OCI-LY7 (cell line): ENCODE data around the gene SEMA5A. TPM values are rescaled to one million over a fixed set of nuclear protein-coding genes. Genes with fewer than 3 reads are reported as not detected.

Source experiments
- BruUV-seq: library from RNA; stranded (reverse); fragments of 400-500 nt; replicated peaks from 2 replicates; lab custom pipeline; 2021; lab: Mats Ljungman, UMichigan
- CTCF ChIA-PET: fragments of 300-600 bp; sonication (Branson Sonifier 250); formaldehyde crosslinking; loops from one replicate; lab custom pipeline; 2022; ENCODE audit warnings: antibody characterized with exemption; ENCODE audit not compliant: unreplicated experiment; lab: Charles Lee
- POLR2A ChIA-PET: fragments of 300-600 bp; sonication (Branson Sonifier 250); formaldehyde crosslinking; loops from one replicate; lab custom pipeline; 2022; ENCODE audit warnings: antibody characterized with exemption; lab: Charles Lee
- DNase-seq: peaks from one replicate; pipeline ENCODE4 v3.0.0-alpha.2; 2015; ENCODE audit warnings: low spot score
- H2AFZ ChIP-seq: fragments of 200-600 bp; sonication (generic), shearing (Covaris generic); 2 replicates; pipeline ENCODE4 v1.6.1; 2014; ENCODE audit warnings: mild to moderate bottlenecking, antibody characterized with exemption, low read length, moderate library complexity
- H3K27ac ChIP-seq: fragments of 200-600 bp; sonication (generic); 2 replicates; pipeline ENCODE4 v1.5.1; 2014; ENCODE audit warnings: mixed run types, low read depth, mild to moderate bottlenecking, moderate library complexity, low read length, inconsistent platforms; ENCODE audit not compliant: poor library complexity, severe bottlenecking
- H3K36me3 ChIP-seq: fragments of 200-600 bp; sonication (generic); 2 replicates; pipeline ENCODE4 v1.6.1; 2014; ENCODE audit warnings: mild to moderate bottlenecking, antibody characterized with exemption, low read length, moderate library complexity, mixed read lengths; ENCODE audit not compliant: insufficient read depth
- H3K4me1 ChIP-seq: fragments of 200-600 bp; sonication (generic); 2 replicates; pipeline ENCODE4 v1.5.1; 2014; ENCODE audit warnings: mild to moderate bottlenecking, low read length; ENCODE audit not compliant: insufficient read depth, poor library complexity, severe bottlenecking
- H3K4me2 ChIP-seq: fragments of 200-600 bp; sonication (generic); 2 replicates; pipeline ENCODE4 v1.6.1; 2014; ENCODE audit warnings: mild to moderate bottlenecking, low read length
- H3K4me3 ChIP-seq: fragments of 200-600 bp; sonication (generic); 2 replicates; pipeline ENCODE4 v1.5.1; 2014; ENCODE audit warnings: mild to moderate bottlenecking, low read depth, low read length; ENCODE audit not compliant: poor library complexity, severe bottlenecking
- H3K79me2 ChIP-seq: fragments of 200-600 bp; sonication (generic); 2 replicates; pipeline ENCODE4 v1.6.1; 2016; ENCODE audit warnings: low read depth, mild to moderate bottlenecking, low read length, moderate library complexity, mixed read lengths; ENCODE audit not compliant: insufficient read depth
- H3K9me2 ChIP-seq: fragments of 200-600 bp; sonication (generic); 2 replicates; pipeline ENCODE4 v1.6.1; 2016; ENCODE audit warnings: mild to moderate bottlenecking, low read length, mixed read lengths; ENCODE audit not compliant: insufficient read depth
- H3K9me3 ChIP-seq: fragments of 200-600 bp; sonication (generic); 2 replicates; pipeline ENCODE4 v1.6.1; 2014; ENCODE audit warnings: mild to moderate bottlenecking, mixed run types, low read length, mixed read lengths
- H4K20me1 ChIP-seq: fragments of 200-600 bp; sonication (generic); 2 replicates; pipeline ENCODE4 v1.6.1; 2014; ENCODE audit warnings: mild to moderate bottlenecking, antibody characterized with exemption, low read length, moderate library complexity, mixed read lengths; ENCODE audit not compliant: insufficient read depth
- CTCF ChIP-seq: fragments of 200-600 bp; sonication (generic); conservative IDR thresholded peaks from 2 replicates; pipeline ENCODE4 v1.5.1; 2014; ENCODE audit warnings: mild to moderate bottlenecking, antibody characterized with exemption, low read length, moderate library complexity, mixed read lengths
- EZH2phosphoT487 ChIP-seq: fragments of 200-600 bp; sonication (generic); IDR thresholded peaks from 2 replicates; pipeline ENCODE4 v1.6.1; 2018; ENCODE audit warnings: low read depth, borderline replicate concordance, mild to moderate bottlenecking, mixed run types, antibody characterized with exemption, low read length, moderate library complexity, mixed read lengths
- intact Hi-C: fragments of 100-400 bp; cut with micrococcal nuclease; formaldehyde crosslinking; loops from one replicate; pipeline ENCODE4 v1.10.0; 2022; ENCODE audit not compliant: unreplicated experiment
- total RNA-seq, 2 experiments: library from RNA; depleted of rRNA in 1 of 2; stranded (reverse); fragments of >200 nt in 1 of 2; shearing (Covaris generic) in 1 of 2; gene quantifications; 2 replicates each; pipeline ENCODE4 v1.2.3, GENCODE V29; 2014 to 2022

Gene SEMA5A
- total RNA-seq, 2 experiments from 2014 or later: not detected

GRCh38 chr5:9533096-9533495, 12.8 kb downstream of the SEMA5A start:
- no peak overlapping the region for H3K27ac ChIP-seq
- no peaks in the 10 kb centered on the region for H4K20me1 ChIP-seq
- no peak for DNase-seq
- CTCF ChIA-PET: no interaction called here
- H3K9me2 ChIP-seq: no peaks in the 10 kb centered on the region
- no peak overlapping the region for H2AFZ ChIP-seq
- no peaks in the 10 kb centered on the region for H3K9me3 ChIP-seq
- H3K4me2 ChIP-seq: no peak overlapping the region
- H3K4me1 ChIP-seq: no peaks in the 10 kb centered on the region
- TF ChIP-seq EZH2phosphoT487 (no peak), CTCF (no peak)
- H3K36me3 ChIP-seq: no peaks in the 10 kb centered on the region
- intact Hi-C loops: no loop called here
- BruUV-seq: no TSS peak
- no peak overlapping the region for H3K4me3 ChIP-seq
- POLR2A ChIA-PET: no interaction called here
- H3K79me2 ChIP-seq: no peaks in the 10 kb centered on the region

- ChIA-PET POLR2A (no interaction called here), CTCF (no interaction called here)
- no peaks in the 10 kb centered on the region for H3K9me3 ChIP-seq
- no peak overlapping the region for H3K27ac ChIP-seq
- no peaks in the 10 kb centered on the region for H3K4me1 ChIP-seq
- no peaks in the 10 kb centered on the region for H4K20me1 ChIP-seq
- H3K79me2 ChIP-seq: no peaks in the 10 kb centered on the region
- TF ChIP-seq CTCF: no peak
- TF ChIP-seq EZH2phosphoT487: no peak
- no peak overlapping the region for H3K4me2 ChIP-seq
- no peak overlapping the region for H2AFZ ChIP-seq
- H3K9me2 ChIP-seq: no peaks in the 10 kb centered on the region
- intact Hi-C loops: no loop called here
- BruUV-seq: no TSS peak
- no peaks in the 10 kb centered on the region for H3K36me3 ChIP-seq
- no peak overlapping the region for H3K4me3 ChIP-seq
- DNase-seq: no peak
Observed at GRCh38 chr5:9529513-9529912, 16.4 kb downstream of the SEMA5A start.

- no peak overlapping the region for H3K4me3 ChIP-seq
- H3K4me1 ChIP-seq: no peaks in the 10 kb centered on the region
- no peaks in the 10 kb centered on the region for H3K79me2 ChIP-seq
- no peak overlapping the region for H2AFZ ChIP-seq
- no peaks in the 10 kb centered on the region for H4K20me1 ChIP-seq
- no peak for TF ChIP-seq CTCF
- no peak for TF ChIP-seq EZH2phosphoT487
- CTCF ChIA-PET: no interaction called here
- no peak overlapping the region for H3K27ac ChIP-seq
- POLR2A ChIA-PET: no interaction called here
- no peak for DNase-seq
- intact Hi-C loops: no loop called here
- no peaks in the 10 kb centered on the region for H3K9me3 ChIP-seq
- BruUV-seq: no TSS peak
- no peaks in the 10 kb centered on the region for H3K9me2 ChIP-seq
- no peak overlapping the region for H3K4me2 ChIP-seq
- no peaks in the 10 kb centered on the region for H3K36me3 ChIP-seq
Observed at GRCh38 chr5:9529041-9529480, 16.8 kb downstream of the SEMA5A start.
